ENCODE measurements around the gene NGFR.

DNA sequence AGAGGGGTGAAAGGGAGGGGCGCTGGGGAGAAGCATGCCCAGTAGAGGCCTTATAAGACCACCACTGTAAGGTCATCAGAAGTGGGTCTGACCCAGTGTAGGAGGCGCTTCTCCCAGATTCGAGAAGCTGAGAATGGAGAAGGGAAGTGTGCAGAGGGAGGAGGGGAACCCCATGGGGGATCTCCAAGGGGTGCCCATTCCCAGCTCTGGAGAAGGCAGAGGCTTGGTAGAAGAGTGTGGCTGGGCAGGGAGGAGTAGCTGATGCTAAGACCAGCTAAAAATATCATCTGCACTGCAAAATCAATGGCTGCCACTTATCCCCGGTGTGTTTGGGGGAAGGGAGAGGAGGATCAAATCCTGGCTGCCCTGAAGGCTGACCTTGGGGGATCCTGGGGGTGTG lies 7.2 kb downstream of the NGFR start:
- TF ChIP-seq ZNF274 (IDR thresholded peaks at IDR 0.05; ENCODE audit: low read depth, low read length), result no peak
- no peak for TF ChIP-seq YY1 (IDR thresholded peaks at IDR 0.05; ENCODE audit: insufficient read depth, insufficient read length)
- TF ChIP-seq SUZ12 (IDR thresholded peaks at IDR 0.05; ENCODE audit: extremely low read depth, insufficient read depth, insufficient read length), result no peak

Measured in NT2/D1 (cell line).